Measurements from ENCODE around the gene ACAP3.

The ACAP3 gene

GRCh38 chr1:1344655-1345361, 37.1 kb upstream of the ACAP3 start:
- DNase-seq = peak; percentile 93

DNA sequence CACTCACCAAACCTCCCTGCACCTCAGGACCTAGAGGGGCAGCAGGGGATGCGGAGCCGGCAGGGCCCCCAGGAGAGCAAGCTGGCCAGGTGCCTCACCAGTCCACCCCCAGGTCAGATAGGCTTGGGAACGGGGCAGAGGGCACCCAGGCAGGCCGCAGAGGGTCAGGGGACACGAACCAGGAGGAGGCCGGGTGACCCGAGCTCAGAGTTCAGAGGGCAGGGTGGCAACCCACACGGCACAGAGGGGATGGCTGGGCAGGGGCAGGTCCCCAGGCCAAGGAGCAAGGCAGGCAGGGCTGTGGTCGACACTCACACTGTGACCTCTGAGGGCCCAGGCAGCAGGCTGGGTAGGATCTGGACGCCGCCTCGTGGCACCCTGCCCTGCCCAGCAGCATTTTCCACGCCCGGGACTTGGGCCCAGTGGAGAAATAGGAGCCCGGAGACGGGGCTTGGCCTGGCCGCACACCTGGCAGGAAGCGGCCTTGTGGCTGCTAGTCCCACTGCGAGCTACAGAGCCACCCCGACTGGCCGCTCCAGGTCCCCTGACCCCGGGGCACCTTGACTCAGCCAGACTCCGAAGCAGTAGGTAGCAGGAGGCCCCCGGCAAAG, 36.2 kb upstream of the ACAP3 start:
- no peak for DNase-seq

- no peak for DNase-seq
Observed at GRCh38 chr1:1342584-1343115, 34.9 kb upstream of the ACAP3 start.

- DNase-seq = no peak
Observed at GRCh38 chr1:1342061-1342562, 34.4 kb upstream of the ACAP3 start.

- DNase-seq = no peak
Observed at GRCh38 chr1:1341549-1342021, 33.9 kb upstream of the ACAP3 start.

- DNase-seq = no peak
Observed at GRCh38 chr1:1340791-1341548, 33.2 kb upstream of the ACAP3 start.

DNA sequence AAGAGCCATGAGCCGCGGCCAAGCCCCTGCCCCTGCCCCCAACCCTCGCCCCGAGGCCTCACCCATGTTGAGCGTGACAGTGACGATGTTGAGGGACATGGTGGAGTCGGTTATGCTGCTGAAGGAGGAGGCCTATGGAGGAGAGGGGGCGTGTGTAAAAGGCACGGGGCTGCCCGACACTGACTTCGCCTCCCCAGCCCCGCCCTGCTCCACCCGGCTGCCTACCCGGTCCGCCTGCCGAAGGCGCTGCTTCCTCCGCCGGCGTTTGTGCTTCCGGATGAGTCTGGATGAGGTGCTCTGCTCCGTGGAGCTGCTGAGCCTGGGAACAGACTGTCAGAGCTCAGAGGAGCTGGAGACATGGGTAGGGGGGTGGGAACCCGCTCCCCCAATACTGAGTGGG, 32.5 kb upstream of the ACAP3 start:
- DNase-seq = no peak

GRCh38 chr1:1338278-1338677, 30.5 kb upstream of the ACAP3 start:
- no peak for DNase-seq

- DNase-seq = no peak
Observed at GRCh38 chr1:1337793-1338147, 30.0 kb upstream of the ACAP3 start.

GRCh38 chr1:1336931-1337792, 29.4 kb upstream of the ACAP3 start:
- no peak for DNase-seq

GRCh38 chr1:1336446-1336845, 28.7 kb upstream of the ACAP3 start:
- no peak for DNase-seq

DNA sequence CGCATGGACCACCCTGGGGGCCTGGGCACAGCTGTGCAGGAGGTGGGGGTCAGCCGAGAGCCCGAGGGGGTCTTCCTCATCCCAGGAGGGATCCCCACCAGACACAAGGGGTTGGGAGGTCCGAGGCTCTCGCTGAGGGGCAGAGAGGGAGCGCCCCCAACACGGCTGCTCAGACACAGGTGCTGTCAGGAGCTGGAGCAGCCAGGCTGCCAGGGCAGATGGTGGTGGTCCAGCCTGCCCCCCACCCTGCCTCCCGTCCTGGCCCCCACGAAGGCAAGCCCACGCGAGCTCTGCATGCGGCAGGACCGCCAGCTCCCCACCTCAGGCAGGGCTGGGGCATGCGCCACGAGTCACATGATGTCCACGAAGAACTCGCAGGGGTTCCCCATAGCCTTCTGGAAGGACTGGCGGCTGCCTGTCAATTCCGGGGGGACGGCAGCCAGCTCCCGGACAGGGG, 28.1 kb upstream of the ACAP3 start:
- no peak for DNase-seq

DNA sequence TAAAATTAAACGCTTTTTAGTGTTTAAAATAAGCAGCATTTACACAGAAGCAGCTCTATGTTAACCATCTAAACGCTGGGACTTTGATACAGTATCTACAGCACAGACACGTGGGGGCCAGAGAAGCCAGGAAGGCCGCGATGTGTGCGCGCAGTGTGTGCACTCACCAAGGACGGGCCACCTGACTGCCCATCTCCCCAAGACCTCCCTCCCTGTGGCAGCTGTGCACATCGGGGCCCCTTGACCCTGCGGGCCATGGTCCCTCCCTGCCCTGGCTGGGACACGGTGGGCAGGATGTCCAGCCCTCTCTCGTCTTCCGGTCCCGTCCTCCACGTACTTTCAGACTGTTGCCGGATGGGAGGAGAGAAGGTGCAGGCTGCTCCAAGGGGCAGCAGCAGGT, 27.6 kb upstream of the ACAP3 start:
- DNase-seq = no peak

DNA sequence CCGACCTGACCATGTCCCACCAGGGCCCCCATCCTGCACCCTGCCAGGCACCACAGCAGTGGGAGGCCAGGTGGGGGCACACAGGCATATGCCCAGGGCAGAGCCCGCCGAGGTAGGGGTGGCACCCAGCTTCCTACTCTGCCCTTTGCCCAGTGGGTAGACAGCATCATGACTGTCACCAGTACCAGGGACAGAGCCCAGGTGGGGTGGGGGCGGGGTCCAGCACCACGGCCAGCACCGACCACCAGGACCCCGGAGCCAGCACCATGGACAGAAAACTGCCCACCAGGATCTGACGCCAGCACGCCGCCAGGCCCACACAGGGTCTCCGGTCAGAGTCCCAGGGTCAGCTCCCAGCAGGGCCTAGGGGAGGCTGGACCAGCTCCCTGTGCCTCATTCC, 27.1 kb upstream of the ACAP3 start:
- DNase-seq = no peak

GRCh38 chr1:1333551-1334241, 26.0 kb upstream of the ACAP3 start:
- DNase-seq = no peak

GRCh38 chr1:1332774-1333480, 25.2 kb upstream of the ACAP3 start:
- DNase-seq = no peak

DNA sequence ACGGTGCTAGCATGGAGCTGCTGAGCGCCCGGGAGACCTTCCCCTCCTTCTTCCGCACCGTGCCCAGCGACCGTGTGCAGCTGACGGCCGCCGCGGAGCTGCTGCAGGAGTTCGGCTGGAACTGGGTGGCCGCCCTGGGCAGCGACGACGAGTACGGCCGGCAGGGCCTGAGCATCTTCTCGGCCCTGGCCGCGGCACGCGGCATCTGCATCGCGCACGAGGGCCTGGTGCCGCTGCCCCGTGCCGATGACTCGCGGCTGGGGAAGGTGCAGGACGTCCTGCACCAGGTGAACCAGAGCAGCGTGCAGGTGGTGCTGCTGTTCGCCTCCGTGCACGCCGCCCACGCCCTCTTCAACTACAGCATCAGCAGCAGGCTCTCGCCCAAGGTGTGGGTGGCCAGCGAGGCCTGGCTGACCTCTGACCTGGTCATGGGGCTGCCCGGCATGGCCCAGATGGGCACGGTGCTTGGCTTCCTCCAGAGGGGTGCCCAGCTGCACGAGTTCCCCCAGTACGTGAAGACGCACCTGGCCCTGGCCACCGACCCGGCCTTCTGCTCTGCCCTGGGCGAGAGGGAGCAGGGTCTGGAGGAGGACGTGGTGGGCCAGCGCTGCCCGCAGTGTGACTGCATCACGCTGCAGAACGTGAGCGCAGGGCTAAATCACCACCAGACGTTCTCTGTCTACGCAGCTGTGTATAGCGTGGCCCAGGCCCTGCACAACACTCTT, 24.5 kb upstream of the ACAP3 start:
- DNase-seq = no peak

DNA sequence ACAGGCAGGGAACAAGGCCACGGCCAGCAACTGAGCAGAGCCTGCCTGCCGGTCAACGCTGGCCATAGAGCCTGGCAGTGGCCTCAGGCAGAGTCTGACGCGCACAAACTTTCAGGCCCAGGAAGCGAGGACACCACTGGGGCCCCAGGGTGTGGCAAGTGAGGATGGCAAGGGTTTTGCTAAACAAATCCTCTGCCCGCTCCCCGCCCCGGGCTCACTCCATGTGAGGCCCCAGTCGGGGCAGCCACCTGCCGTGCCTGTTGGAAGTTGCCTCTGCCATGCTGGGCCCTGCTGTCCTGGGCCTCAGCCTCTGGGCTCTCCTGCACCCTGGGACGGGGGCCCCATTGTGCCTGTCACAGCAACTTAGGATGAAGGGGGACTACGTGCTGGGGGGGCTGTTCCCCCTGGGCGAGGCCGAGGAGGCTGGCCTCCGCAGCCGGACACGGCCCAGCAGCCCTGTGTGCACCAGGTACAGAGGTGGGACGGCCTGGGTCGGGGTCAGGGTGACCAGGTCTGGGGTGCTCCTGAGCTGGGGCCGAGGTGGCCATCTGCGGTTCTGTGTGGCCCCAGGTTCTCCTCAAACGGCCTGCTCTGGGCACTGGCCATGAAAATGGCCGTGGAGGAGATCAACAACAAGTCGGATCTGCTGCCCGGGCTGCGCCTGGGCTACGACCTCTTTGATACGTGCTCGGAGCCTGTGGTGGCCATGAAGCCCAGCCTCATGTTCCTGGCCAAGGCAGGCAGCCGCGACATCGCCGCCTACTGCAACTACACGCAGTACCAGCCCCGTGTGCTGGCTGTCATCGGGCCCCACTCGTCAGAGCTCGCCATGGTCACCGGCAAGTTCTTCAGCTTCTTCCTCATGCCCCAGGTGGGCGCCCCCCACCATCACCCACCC, 23.6 kb upstream of the ACAP3 start, which contains the start of gene TAS1R3:
Gene TAS1R3 (plus strand): TSS at position 213 of the 898 bp plus-strand sequence. CDS start 66 bp downstream, at position 279.
- peak; percentile 20 for DNase-seq

GRCh38 chr1:1330366-1331067, 22.8 kb upstream of the ACAP3 start:
- DNase-seq = peak; percentile 25
